GM15510 (cell line): ENCODE measurements around the gene PDIA5.
A peak's percentile ranks its signal among the peaks of the same experiment; 100 is the strongest.

Experiments
- POLR2A ChIP-seq: IDR thresholded peaks from 3 replicates; pipeline ENCODE4 v1.6.1; 2011; ENCODE audit warnings: borderline replicate concordance; ENCODE audit not compliant: insufficient read length; ENCODE audit errors: extremely low read depth

PDIA5 gene

DNA sequence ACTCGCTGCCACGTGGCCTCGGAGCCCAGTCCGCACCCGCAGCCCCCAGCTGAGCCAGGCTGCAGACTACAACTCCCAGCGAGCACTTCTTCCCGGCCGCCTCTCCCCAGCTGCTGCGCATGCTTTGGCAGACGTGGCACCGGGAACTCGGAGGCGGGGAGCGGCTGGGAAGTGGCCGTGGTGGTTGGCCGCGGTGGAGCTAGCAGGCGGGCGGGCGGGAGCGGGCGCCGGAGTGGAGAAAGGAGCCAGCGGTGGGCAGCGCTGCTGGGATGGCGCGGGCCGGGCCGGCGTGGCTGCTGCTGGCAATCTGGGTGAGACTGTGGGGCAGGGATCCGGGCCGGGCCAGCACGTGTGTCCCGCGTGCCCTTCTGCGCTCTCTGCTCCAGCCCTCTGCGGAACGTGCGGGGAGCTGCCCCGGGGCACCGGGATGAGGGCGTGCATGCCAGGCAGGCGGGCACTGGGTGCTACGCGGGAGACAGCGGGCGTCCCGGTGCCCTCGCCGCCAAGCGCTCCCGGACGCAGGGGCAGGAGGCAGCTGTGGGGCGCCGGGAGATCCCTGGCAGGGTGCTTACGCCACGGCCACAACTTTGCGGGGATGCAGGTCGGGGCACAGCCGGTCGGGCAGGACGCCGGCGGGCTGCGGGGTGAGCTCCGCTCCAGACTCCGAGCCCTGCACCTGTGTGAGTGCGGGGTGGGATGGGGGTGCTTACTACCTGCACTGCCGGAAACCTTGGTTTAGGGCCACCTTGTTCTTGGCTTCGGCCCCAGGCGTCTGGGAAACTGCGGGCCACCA lies at the start of gene PDIA5:
Gene PDIA5 (plus strand): TSS at position 130 of the 793 bp plus-strand sequence. CDS start 140 bp downstream, at position 270.
- peak; percentile 77 for TF ChIP-seq POLR2A

DNA sequence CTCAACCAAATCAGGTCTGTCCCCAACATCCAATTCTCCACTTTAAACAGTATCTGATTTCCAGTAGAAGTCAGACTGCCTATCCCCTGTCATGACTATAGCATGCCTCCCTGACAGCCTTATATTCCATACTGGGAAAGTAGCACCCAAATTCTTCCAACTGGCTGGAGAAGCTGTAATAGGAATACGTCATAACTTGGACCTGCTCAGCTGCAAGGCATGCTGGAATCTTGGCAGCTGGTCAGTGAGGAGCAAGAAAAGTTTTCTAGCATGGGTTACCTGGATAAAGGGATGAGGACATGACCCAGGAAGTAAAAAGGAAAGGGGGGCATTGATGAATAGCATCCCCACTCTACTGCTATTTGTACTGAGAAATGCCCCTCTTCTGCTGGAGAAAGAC lies 48.1 kb upstream of the PDIA5 start:
- no peak for TF ChIP-seq POLR2A

- no peak for TF ChIP-seq POLR2A
Measured at GRCh38 chr3:123019161-123019560, 47.7 kb upstream of the PDIA5 start.

DNA sequence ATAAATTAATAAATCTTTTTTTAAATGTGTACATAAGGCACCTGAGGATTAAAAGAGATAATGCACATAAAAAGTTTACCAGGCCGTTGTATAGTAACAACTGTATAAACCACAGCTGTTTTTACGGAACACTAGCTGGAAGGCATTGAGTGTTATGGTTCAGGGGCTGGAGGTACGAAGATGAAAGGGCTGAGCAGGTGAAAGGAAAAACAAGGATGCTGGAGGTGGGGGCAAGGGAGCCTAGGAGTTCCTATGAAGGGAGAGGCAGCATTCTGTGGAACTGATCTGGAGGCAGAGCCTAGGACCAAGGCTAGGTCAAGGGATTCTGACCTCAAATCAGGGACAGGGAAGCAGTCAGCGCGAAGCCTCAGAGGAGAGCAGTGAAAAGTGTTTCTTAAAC lies 47.2 kb upstream of the PDIA5 start:
- no peak for TF ChIP-seq POLR2A

GRCh38 chr3:123020709-123021108 lies 46.1 kb upstream of the PDIA5 start:
- TF ChIP-seq POLR2A: no peak

DNA sequence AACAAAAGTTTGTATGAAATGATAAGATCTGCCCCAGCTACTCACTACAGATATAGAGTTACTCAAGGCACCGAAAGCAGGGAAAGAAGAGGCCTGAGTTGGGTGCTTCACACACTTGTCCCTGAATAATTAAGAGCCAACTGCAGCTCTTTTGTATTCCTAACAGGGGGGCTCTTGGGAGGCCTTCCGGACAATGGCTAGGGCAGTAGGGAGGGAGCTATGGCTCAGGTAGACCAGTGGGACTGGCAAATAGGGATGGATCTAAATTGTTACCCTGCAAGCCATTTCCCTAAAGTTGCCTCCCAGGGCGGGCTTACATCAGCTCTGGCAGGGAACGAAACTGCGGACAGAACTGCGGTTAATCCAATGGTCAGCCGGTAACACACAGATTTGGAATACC lies 45.4 kb upstream of the PDIA5 start:
- TF ChIP-seq POLR2A: no peak

- no peak for TF ChIP-seq POLR2A
Measured at GRCh38 chr3:123021996-123022510, 44.8 kb upstream of the PDIA5 start.

GRCh38 chr3:123024056-123024455 lies 42.8 kb upstream of the PDIA5 start:
- TF ChIP-seq POLR2A: no peak

DNA sequence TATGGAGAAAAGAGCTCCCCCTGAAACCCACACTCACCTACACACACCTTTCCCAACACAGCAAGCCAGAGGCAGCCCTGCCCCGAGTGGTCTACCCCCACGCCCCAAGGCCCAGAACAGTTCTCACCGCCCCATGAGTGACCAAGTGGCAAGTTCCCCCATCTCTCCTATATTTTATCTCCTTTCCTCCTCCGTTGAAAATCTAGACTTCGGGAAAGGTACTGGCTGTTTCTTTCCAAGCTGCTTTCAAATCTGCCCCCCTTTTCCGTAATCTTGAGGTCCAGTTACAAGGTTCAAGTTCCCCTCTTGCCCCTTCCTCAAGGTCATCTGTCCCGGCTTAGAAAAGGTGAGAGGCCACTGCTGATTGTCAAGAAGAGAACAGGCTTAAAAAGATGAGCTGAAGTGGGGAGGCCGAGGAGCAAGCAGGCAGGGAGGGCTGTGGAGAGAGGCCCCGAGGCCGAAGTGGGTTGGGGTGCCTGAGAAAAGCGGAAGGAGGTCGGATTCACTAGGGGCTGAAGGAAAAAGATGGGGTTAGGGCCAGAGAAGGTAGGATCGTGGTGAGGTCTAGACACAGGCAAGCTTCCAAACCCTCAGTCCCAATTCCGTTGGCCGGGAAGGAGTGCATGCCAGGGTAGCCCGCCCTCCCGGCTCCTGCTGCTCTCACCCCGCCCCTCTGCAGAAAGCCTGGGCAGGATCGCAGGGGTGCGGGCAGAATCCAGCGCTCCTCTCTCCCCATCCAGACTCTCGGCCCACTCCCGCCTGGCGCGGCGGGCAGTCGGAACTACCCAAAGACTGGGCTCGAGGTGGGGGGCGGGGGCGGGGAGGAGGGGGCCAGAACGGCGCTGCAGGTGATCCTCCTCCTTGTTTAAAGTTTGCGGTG lies 40.9 kb upstream of the PDIA5 start:
- no peak for TF ChIP-seq POLR2A

- TF ChIP-seq POLR2A: no peak
Measured at GRCh38 chr3:123026565-123027291, 40.1 kb upstream of the PDIA5 start.

DNA sequence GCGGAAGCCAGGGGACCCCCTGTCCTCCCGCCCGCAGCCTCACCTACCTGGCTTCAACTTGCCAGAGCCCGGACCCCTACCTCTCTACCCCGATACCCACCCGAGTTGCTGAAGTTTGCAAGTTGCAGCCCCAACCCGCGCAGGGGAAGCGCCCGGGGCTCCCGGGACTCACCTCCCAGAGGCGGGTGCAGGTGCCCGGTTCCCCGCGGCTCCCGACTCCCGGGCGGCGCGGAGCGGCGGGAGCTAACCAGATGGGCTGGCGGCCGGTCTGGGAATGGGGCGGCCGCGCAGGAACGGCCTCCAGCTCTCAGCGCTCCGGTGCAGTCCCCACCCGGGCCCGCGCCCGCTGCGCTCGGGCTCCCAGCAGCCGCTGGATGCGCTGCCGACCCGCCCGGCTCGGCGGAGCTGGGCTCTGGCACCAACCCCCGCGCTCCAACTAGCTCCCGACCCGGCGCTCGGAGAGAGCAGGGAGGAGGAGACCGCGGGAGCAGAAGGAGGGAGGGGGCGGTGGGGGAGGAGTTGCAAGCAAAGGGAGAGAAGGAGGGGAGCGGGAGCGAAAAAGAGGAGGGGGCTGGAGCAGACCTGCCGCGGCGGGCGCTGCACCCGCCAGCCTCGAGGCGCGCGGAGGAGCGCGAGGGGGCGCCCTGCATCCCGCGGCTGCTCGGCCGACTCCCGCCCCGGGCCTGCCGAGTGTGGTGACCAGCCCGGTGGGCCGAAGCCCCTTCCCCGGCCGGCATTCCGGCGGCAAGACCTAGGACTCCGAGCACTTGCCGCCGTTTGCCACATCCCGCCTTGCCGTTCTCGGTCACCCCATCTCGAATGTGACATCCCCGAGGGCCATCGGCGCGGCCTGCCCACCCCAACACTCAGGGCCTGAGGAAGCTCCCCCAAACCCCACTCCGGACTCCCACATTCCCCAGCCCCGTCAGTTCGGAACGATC lies 39.3 kb upstream of the PDIA5 start, which contains the start of gene SEMA5B:
Gene SEMA5B (minus strand): TSS at position 472 of the 941 bp plus-strand sequence. CDS start 66,500 bp downstream, outside the sequence.
- no peak for TF ChIP-seq POLR2A

DNA sequence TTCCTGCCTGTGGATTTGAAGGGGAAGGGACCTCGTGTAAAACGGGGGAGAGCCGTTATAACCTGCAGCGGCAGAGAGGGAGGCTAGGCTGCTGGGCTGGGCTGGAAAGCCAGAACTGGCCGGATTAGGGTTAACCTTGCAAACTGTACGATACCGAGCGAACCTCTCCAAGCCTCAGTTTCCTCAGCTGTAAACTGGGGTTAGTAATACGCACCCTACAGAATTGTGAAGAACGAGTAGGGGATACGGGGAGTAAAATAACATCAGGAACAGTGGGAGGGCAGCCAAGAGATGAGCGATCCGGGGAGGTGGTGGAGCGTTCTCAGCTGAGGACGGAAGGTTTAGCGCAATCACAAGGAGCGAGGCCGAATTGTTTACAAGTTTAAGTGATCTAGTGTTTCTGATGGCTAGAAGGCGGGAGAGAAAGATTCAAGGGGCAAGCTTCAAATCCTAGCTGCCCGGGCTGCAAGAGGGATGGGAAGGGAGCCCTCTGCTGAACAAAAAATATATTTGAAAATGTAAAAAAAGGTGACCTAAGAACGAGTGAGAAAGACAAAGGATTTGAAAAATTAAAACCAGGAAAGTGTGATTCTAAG lies 38.5 kb upstream of the PDIA5 start:
- TF ChIP-seq POLR2A: no peak

- TF ChIP-seq POLR2A: no peak
Measured at GRCh38 chr3:123031051-123031450, 35.8 kb upstream of the PDIA5 start.

DNA sequence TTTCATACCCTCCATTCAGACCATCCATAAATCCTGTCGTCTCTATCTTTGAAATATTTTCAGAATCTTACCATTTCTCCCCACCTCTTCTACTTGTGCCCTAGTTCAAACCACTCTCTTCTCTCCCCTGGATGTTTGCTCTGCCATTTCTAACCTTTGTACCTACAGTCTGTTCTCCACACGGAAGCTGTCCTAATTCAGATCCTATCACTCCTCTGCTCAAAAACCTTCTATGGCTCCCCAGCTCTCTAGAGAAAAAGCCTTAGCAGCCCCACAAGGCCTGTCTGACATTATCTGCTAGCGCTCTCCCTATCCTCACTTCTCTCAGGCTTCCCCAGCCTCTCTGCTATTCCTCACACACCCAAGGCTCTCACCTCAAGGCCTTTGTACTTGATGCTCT lies 34.8 kb upstream of the PDIA5 start:
- TF ChIP-seq POLR2A: no peak

- no peak for TF ChIP-seq POLR2A
Measured at GRCh38 chr3:123034120-123034519, 32.7 kb upstream of the PDIA5 start.
